C4-2B (cell line): ENCODE measurements around the gene UNC119.

ENCODE experiments used
- ZFX ChIP-seq: fragments of 450-650 bp; IDR thresholded peaks from 2 replicates; pipeline ENCODE4 v1.6.1; 2017
- TF ChIP-seq, protein P1 (sequence below): fragments of 450-650 bp; conservative IDR thresholded peaks from 2 replicates; pipeline ENCODE4 v1.5.1; 2017; ENCODE audit warnings: mild to moderate bottlenecking

DNA sequence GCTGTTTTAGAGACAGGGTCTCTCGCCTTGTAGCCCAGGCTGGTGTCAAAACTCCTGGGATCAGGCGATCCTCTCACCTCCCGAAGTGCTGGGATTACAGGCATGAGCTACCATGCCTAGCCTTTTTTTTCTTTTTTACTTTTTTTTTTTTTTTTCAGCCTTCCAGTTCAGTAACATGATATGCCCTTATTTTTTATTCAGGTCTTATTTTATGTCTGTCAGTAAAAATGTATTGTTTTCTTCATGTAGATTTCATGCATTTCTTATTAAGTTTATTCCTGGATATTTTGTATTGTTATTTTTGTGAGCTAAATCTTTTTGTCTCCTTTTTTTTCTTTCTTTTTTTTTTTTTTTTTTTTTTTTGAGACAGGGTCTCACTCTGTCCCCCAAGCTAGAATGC is 49.0 kb downstream of the UNC119 start:
- TF ChIP-seq, protein P1, sequence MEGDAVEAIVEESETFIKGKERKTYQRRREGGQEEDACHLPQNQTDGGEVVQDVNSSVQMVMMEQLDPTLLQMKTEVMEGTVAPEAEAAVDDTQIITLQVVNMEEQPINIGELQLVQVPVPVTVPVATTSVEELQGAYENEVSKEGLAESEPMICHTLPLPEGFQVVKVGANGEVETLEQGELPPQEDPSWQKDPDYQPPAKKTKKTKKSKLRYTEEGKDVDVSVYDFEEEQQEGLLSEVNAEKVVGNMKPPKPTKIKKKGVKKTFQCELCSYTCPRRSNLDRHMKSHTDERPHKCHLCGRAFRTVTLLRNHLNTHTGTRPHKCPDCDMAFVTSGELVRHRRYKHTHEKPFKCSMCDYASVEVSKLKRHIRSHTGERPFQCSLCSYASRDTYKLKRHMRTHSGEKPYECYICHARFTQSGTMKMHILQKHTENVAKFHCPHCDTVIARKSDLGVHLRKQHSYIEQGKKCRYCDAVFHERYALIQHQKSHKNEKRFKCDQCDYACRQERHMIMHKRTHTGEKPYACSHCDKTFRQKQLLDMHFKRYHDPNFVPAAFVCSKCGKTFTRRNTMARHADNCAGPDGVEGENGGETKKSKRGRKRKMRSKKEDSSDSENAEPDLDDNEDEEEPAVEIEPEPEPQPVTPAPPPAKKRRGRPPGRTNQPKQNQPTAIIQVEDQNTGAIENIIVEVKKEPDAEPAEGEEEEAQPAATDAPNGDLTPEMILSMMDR = no peak
- TF ChIP-seq ZFX = no peak
